Cardiac muscle cell (in vitro differentiated cells and primary cell): ENCODE measurements around the gene CELF5. TPM values are rescaled to one million over a fixed set of nuclear protein-coding genes. Genes with fewer than 3 reads are reported as not detected.

Experiments used
- DNase-seq, 2 donors: peaks; one replicate each; pipeline versions ENCODE4 v3.0.0 to v3.0.0-alpha.2; 2010 to 2017; ENCODE audit warnings: low read depth in 1 of 2, low spot score in 1 of 2
- H3K27ac ChIP-seq: fragments of 200-600 bp; sonication (generic); 2 replicates; pipeline ENCODE4 v1.5.1; 2016
- H3K27me3 ChIP-seq: fragments of 200-600 bp; sonication (generic); 2 replicates; pipeline ENCODE4 v1.6.0; 2016; ENCODE audit warnings: control low read depth
- H3K36me3 ChIP-seq: fragments of 200-600 bp; sonication (generic); 2 replicates; pipeline ENCODE4 v1.5.1; 2016; ENCODE audit warnings: control low read depth
- H3K4me1 ChIP-seq: fragments of 200-600 bp; sonication (generic); 2 replicates; pipeline ENCODE4 v1.8.1; 2017; ENCODE audit warnings: low read depth, mild to moderate bottlenecking, mixed run types
- H3K4me3 ChIP-seq: fragments of 200-600 bp; sonication (generic); 2 replicates; pipeline ENCODE4 v1.5.1; 2016; ENCODE audit warnings: mild to moderate bottlenecking
- H3K9me3 ChIP-seq: fragments of 200-600 bp; sonication (generic); 2 replicates; pipeline ENCODE4 v1.5.1; 2017; ENCODE audit warnings: low read depth, mild to moderate bottlenecking, control low read depth
- CTCF ChIP-seq: IDR thresholded peaks from 2 replicates; pipeline ENCODE4 v1.5.1; 2012; ENCODE audit warnings: low read depth, mild to moderate bottlenecking, low read length
- polyA plus RNA-seq: library from polyadenylated mRNA; unstranded; fragments of >200 nt; fragmentation: Nextera tagmentation; extraction: Ambion mirVana; gene quantifications from 2 replicates; pipeline ENCODE4 v1.2.1, GENCODE V29; 2016
- total RNA-seq: library from RNA; depleted of rRNA; stranded (reverse); fragments of >200 nt; gene quantifications from 2 replicates; pipeline ENCODE4 v1.2.3, GENCODE V29; 2016

The CELF5 gene
- total and polyA plus RNA-seq, 2 experiments from 2014 or later: 4.5 to 8.4 TPM

GRCh38 chr19:3178973-3179738 lies 45.3 kb upstream of the CELF5 start:
- Histone ChIP-seq H3K27me3 (no peaks in the 10 kb centered on the region), H3K4me1 (no peaks in the 10 kb centered on the region), H3K36me3 (no peaks in the 10 kb centered on the region), H3K9me3 (no peaks in the 10 kb centered on the region), H3K4me3 (no peak overlapping the region), H3K27ac (no peak overlapping the region)
- no peak for DNase-seq
- no peak for TF ChIP-seq CTCF

GRCh38 chr19:3179739-3180293 lies 44.6 kb upstream of the CELF5 start:
- no peaks in the 10 kb centered on the region for H3K4me1 ChIP-seq
- H3K36me3 ChIP-seq: no peaks in the 10 kb centered on the region
- no peaks in the 10 kb centered on the region for H3K9me3 ChIP-seq
- TF ChIP-seq CTCF: no peak
- H3K4me3 ChIP-seq: no peak overlapping the region
- no peak overlapping the region for H3K27ac ChIP-seq
- H3K27me3 ChIP-seq: no peaks in the 10 kb centered on the region
- no peak for DNase-seq

- Histone ChIP-seq H3K4me1 (peaks cover 9% of the 10 kb centered on the region), H3K27ac (no peak overlapping the region), H3K27me3 (no peaks in the 10 kb centered on the region), H3K36me3 (no peaks in the 10 kb centered on the region), H3K4me3 (no peak overlapping the region), H3K9me3 (no peaks in the 10 kb centered on the region)
- no peak for DNase-seq
- TF ChIP-seq CTCF: no peak
Measured at GRCh38 chr19:3183721-3184641, 40.5 kb upstream of the CELF5 start.

GRCh38 chr19:3184847-3185460 lies 39.5 kb upstream of the CELF5 start:
- Histone ChIP-seq H3K27me3 (no peaks in the 10 kb centered on the region), H3K9me3 (no peaks in the 10 kb centered on the region), H3K36me3 (no peaks in the 10 kb centered on the region), H3K4me3 (peak overlapping the region; percentile 92), H3K27ac (no peak overlapping the region), H3K4me1 (peaks cover 9% of the 10 kb centered on the region)
- DNase-seq: peak; percentile 80 to 82
- TF ChIP-seq CTCF: no peak

- no peaks in the 10 kb centered on the region for H3K27me3 ChIP-seq
- H3K9me3 ChIP-seq: no peaks in the 10 kb centered on the region
- H3K4me1 ChIP-seq: peaks cover 9% of the 10 kb centered on the region
- DNase-seq: peak; percentile 96
- peak within 1 kb of the TSS; percentile 92 for H3K4me3 ChIP-seq
- peak within 1 kb of the TSS; percentile 54 for H3K27ac ChIP-seq
- TF ChIP-seq CTCF: no peak
- H3K36me3 ChIP-seq: no peaks in the 10 kb centered on the region
Measured at GRCh38 chr19:3185461-3186159, 38.9 kb upstream of the CELF5 start, which contains the start of gene NCLN. TSS of gene NCLN (plus strand) at chr19:3185930. CDS start at chr19:3186031, 101 bp downstream.
